ENCODE results near the gene ACP7. TPM values are rescaled to one million over a fixed set of nuclear protein-coding genes. Genes with fewer than 3 reads are reported as not detected.

The ACP7 gene
- 0.23 and 0.30 TPM in 2 replicates for total RNA-seq (ENCODE audit: low replicate concordance)

GRCh38 chr19:39083983-39084731, at the start of gene ACP7:
Gene ACP7, plus strand, starts transcription at chr19:39084368. Its CDS starts 902 bp downstream, at chr19:39085270.

GRCh38 chr19:39125554-39126311, 41.6 kb downstream of the ACP7 start, which contains the start of gene PAK4:
Gene PAK4, plus strand, starts transcription at chr19:39125786. Its CDS starts 43,768 bp downstream, at chr19:39169554.

Other genes with a start within 250 kb of the ACP7 start
- 123 and 220 TPM in 2 replicates for gene HNRNPL, start 234.4 kb upstream of the ACP7 start, total RNA-seq (ENCODE audit: low replicate concordance)
- gene RINL, start 206.1 kb upstream of the ACP7 start, total RNA-seq (ENCODE audit: low replicate concordance), result 1.5 and 1.9 TPM in 2 replicates
- 51.7 and 63.7 TPM in 2 replicates for gene SIRT2, start 184.8 kb upstream of the ACP7 start, total RNA-seq (ENCODE audit: low replicate concordance)
- 5.1 and 13.4 TPM in 2 replicates for gene NFKBIB, start 184.4 kb upstream of the ACP7 start, total RNA-seq (ENCODE audit: low replicate concordance)
- 0.35 TPM in 1 of 2 replicates, not detected in the other for gene CCER2, start 172.2 kb upstream of the ACP7 start, total RNA-seq (ENCODE audit: low replicate concordance)
- gene SARS2, start 153.6 kb upstream of the ACP7 start, total RNA-seq (ENCODE audit: low replicate concordance), result 9.1 and 11.0 TPM in 2 replicates
- 20.0 and 42.7 TPM in 2 replicates for gene MRPS12, start 153.4 kb upstream of the ACP7 start, total RNA-seq (ENCODE audit: low replicate concordance)
- 13.2 and 17.9 TPM in 2 replicates for gene FBXO17, start 108.6 kb upstream of the ACP7 start, total RNA-seq (ENCODE audit: low replicate concordance)
- 1.8 and 2.0 TPM in 2 replicates for gene FBXO27, start 51.8 kb upstream of the ACP7 start, total RNA-seq (ENCODE audit: low replicate concordance)
- gene PAK4, start 41.4 kb downstream of the ACP7 start, total RNA-seq (ENCODE audit: low replicate concordance), result 2.5 and 5.6 TPM in 2 replicates
- gene NCCRP1, start 112.6 kb downstream of the ACP7 start, total RNA-seq (ENCODE audit: low replicate concordance), result not detected in 2 replicates
- not detected in 2 replicates for gene SYCN, start 119.9 kb downstream of the ACP7 start, total RNA-seq (ENCODE audit: low replicate concordance)
- gene IFNL3, start 160.6 kb downstream of the ACP7 start, total RNA-seq (ENCODE audit: low replicate concordance), result not detected in 2 replicates
- gene IFNL4, start 164.5 kb downstream of the ACP7 start, total RNA-seq (ENCODE audit: low replicate concordance), result not detected in 2 replicates
- gene IFNL2, start 184.0 kb downstream of the ACP7 start, total RNA-seq (ENCODE audit: low replicate concordance), result not detected in 2 replicates
- not detected in 2 replicates for gene IFNL1, start 212.0 kb downstream of the ACP7 start, total RNA-seq (ENCODE audit: low replicate concordance)
- gene LRFN1, start 236.5 kb downstream of the ACP7 start, total RNA-seq (ENCODE audit: low replicate concordance), result 0.08 and 0.12 TPM in 2 replicates

All from smooth muscle cell of the coronary artery (primary cell).